ENCODE results near the gene SRMS. TPM values are rescaled to one million over a fixed set of nuclear protein-coding genes. Genes with fewer than 3 reads are reported as not detected.

SRMS gene
- total and polyA plus RNA-seq, 5 donors from 2014 or later: not detected

GRCh38 chr20:63566395-63567135 lies 19.0 kb upstream of the SRMS start:
- H3K27me3 ChIP-seq (ENCODE audit: control insufficient read depth, insufficient read depth, low read length): no peaks in the 10 kb centered on the region
- DNase-seq (no peak), ATAC-seq (ENCODE audit: low read depth in 2 of 2) (no peak)
- H3K27ac ChIP-seq (ENCODE audit: insufficient read depth, low read length, poor library complexity, severe bottlenecking): no peak overlapping the region
- H3K36me3 ChIP-seq (ENCODE audit: control insufficient read depth, insufficient read depth, low read length): peaks cover 21% of the 10 kb centered on the region
- peaks cover 29% of the 10 kb centered on the region for H3K4me1 ChIP-seq (ENCODE audit: control insufficient read depth, insufficient read depth, low read length, poor library complexity, severe bottlenecking)
- H3K4me1 Mint-ChIP-seq: peaks cover 0 to 27% (median 8%) of the 10 kb centered on the region in 4 donors
- H3K36me3 Mint-ChIP-seq: no peaks in the 10 kb centered on the region
- H3K9me3 Mint-ChIP-seq: no peaks in the 10 kb centered on the region
- no peaks in the 10 kb centered on the region for H3K9me3 ChIP-seq (ENCODE audit: control insufficient read depth in 2 of 2, low read length in 2 of 2)
- H3K27me3 Mint-ChIP-seq: no peaks in the 10 kb centered on the region
- no peak overlapping the region for H3K4me3 ChIP-seq (ENCODE audit: low read depth, low read length)
- no peak overlapping the region for H3K27ac Mint-ChIP-seq
- H3K4me3 Mint-ChIP-seq: peak overlapping the region in 3 of 4 donors; percentile 83 to 90 (median 87)

- peaks cover 29% of the 10 kb centered on the region for H3K4me1 ChIP-seq (ENCODE audit: control insufficient read depth, insufficient read depth, low read length, poor library complexity, severe bottlenecking)
These were observed 18.3 kb upstream of the SRMS start for GRCh38 chr20:63565699-63566335.

GRCh38 chr20:63565021-63565698 lies 17.6 kb upstream of the SRMS start:
- no peak for DNase-seq

More at GRCh38 chr20:63565699-63566335, 18.3 kb upstream of the SRMS start:
- no peaks in the 10 kb centered on the region for H3K27me3 ChIP-seq (ENCODE audit: control insufficient read depth, insufficient read depth, low read length)
- peaks cover 23% of the 10 kb centered on the region for H3K36me3 ChIP-seq (ENCODE audit: control insufficient read depth, insufficient read depth, low read length)
- Mint-ChIP-seq H3K9me3 (no peaks in the 10 kb centered on the region), H3K36me3 (no peaks in the 10 kb centered on the region), H3K4me3 (no peak overlapping the region), H3K27me3 (no peaks in the 10 kb centered on the region), H3K27ac (no peak overlapping the region), H3K4me1 (peaks cover 0 to 27% (median 8%) of the 10 kb centered on the region in 4 donors)
- ATAC-seq (ENCODE audit: low read depth in 2 of 2) (no peak), DNase-seq (no peak)
- no peak overlapping the region for H3K27ac ChIP-seq (ENCODE audit: insufficient read depth, low read length, poor library complexity, severe bottlenecking)
- no peak overlapping the region for H3K4me3 ChIP-seq (ENCODE audit: low read depth, low read length)
- H3K9me3 ChIP-seq (ENCODE audit: control insufficient read depth in 2 of 2, low read length in 2 of 2): no peaks in the 10 kb centered on the region

GRCh38 chr20:63564036-63564810 lies 16.7 kb upstream of the SRMS start:
- H3K9me3 Mint-ChIP-seq: no peaks in the 10 kb centered on the region
- Histone ChIP-seq H3K27ac (ENCODE audit: insufficient read depth, low read length, poor library complexity, severe bottlenecking) (no peak overlapping the region), H3K4me1 (ENCODE audit: control insufficient read depth, insufficient read depth, low read length, poor library complexity, severe bottlenecking) (peaks cover 24% of the 10 kb centered on the region), H3K27me3 (ENCODE audit: control insufficient read depth, insufficient read depth, low read length) (no peaks in the 10 kb centered on the region), H3K36me3 (ENCODE audit: control insufficient read depth, insufficient read depth, low read length) (peaks cover 31% of the 10 kb centered on the region), H3K4me3 (ENCODE audit: low read depth, low read length) (no peak overlapping the region), H3K9me3 (ENCODE audit: control insufficient read depth in 2 of 2, low read length in 2 of 2) (no peaks in the 10 kb centered on the region)
- no peak overlapping the region for H3K27ac Mint-ChIP-seq
- peaks cover 3% of the 10 kb centered on the region for H3K36me3 Mint-ChIP-seq
- H3K4me3 Mint-ChIP-seq: no peak overlapping the region
- peaks cover 0 to 23% (median 6%) of the 10 kb centered on the region in 4 donors for H3K4me1 Mint-ChIP-seq
- no peaks in the 10 kb centered on the region for H3K27me3 Mint-ChIP-seq
- no peak for ATAC-seq (ENCODE audit: low read depth in 2 of 2)
- DNase-seq: no peak

More at GRCh38 chr20:63565021-63565698, 17.6 kb upstream of the SRMS start:
- H3K4me1 Mint-ChIP-seq: peaks cover 0 to 27% (median 8%) of the 10 kb centered on the region in 4 donors
- H3K27me3 ChIP-seq (ENCODE audit: control insufficient read depth, insufficient read depth, low read length): no peaks in the 10 kb centered on the region
- no peaks in the 10 kb centered on the region for H3K27me3 Mint-ChIP-seq
- H3K36me3 Mint-ChIP-seq: peaks cover 3% of the 10 kb centered on the region
- no peak overlapping the region for H3K27ac ChIP-seq (ENCODE audit: insufficient read depth, low read length, poor library complexity, severe bottlenecking)
- H3K27ac Mint-ChIP-seq: no peak overlapping the region
- peaks cover 29% of the 10 kb centered on the region for H3K4me1 ChIP-seq (ENCODE audit: control insufficient read depth, insufficient read depth, low read length, poor library complexity, severe bottlenecking)
- H3K9me3 Mint-ChIP-seq: no peaks in the 10 kb centered on the region
- H3K9me3 ChIP-seq (ENCODE audit: control insufficient read depth in 2 of 2, low read length in 2 of 2): no peaks in the 10 kb centered on the region
- no peak for ATAC-seq (ENCODE audit: low read depth in 2 of 2)
- H3K4me3 Mint-ChIP-seq: no peak overlapping the region
- no peak overlapping the region for H3K4me3 ChIP-seq (ENCODE audit: low read depth, low read length)
- H3K36me3 ChIP-seq (ENCODE audit: control insufficient read depth, insufficient read depth, low read length): peaks cover 29% of the 10 kb centered on the region

- no peak overlapping the region for H3K4me3 Mint-ChIP-seq
- peaks cover 31% of the 10 kb centered on the region for H3K36me3 ChIP-seq (ENCODE audit: control insufficient read depth, insufficient read depth, low read length)
- H3K9me3 Mint-ChIP-seq: no peaks in the 10 kb centered on the region
- peaks cover 0 to 15% (median 6%) of the 10 kb centered on the region in 4 donors for H3K4me1 Mint-ChIP-seq
- H3K36me3 Mint-ChIP-seq: peaks cover 3% of the 10 kb centered on the region
- no peaks in the 10 kb centered on the region for H3K9me3 ChIP-seq (ENCODE audit: control insufficient read depth in 2 of 2, low read length in 2 of 2)
- ATAC-seq (ENCODE audit: low read depth in 2 of 2) (no peak), DNase-seq (no peak)
- no peaks in the 10 kb centered on the region for H3K27me3 ChIP-seq (ENCODE audit: control insufficient read depth, insufficient read depth, low read length)
- H3K27me3 Mint-ChIP-seq: no peaks in the 10 kb centered on the region
- no peak overlapping the region for H3K4me3 ChIP-seq (ENCODE audit: low read depth, low read length)
- H3K4me1 ChIP-seq (ENCODE audit: control insufficient read depth, insufficient read depth, low read length, poor library complexity, severe bottlenecking): peaks cover 16% of the 10 kb centered on the region
- no peak overlapping the region for H3K27ac ChIP-seq (ENCODE audit: insufficient read depth, low read length, poor library complexity, severe bottlenecking)
- no peak overlapping the region for H3K27ac Mint-ChIP-seq
These were observed 15.8 kb upstream of the SRMS start for GRCh38 chr20:63563225-63563935.

GRCh38 chr20:63562461-63563224 lies 15.1 kb upstream of the SRMS start:
- no peak for ATAC-seq (ENCODE audit: low read depth in 2 of 2)
- Mint-ChIP-seq H3K27ac (no peak overlapping the region), H3K36me3 (peaks cover 3% of the 10 kb centered on the region), H3K27me3 (no peaks in the 10 kb centered on the region), H3K4me3 (no peak overlapping the region), H3K9me3 (no peaks in the 10 kb centered on the region), H3K4me1 (peaks cover 0 to 8% (median 3%) of the 10 kb centered on the region in 4 donors)
- peaks cover 31% of the 10 kb centered on the region for H3K36me3 ChIP-seq (ENCODE audit: control insufficient read depth, insufficient read depth, low read length)
- DNase-seq: no peak
- H3K9me3 ChIP-seq (ENCODE audit: control insufficient read depth in 2 of 2, low read length in 2 of 2): no peaks in the 10 kb centered on the region
- peaks cover 9% of the 10 kb centered on the region for H3K4me1 ChIP-seq (ENCODE audit: control insufficient read depth, insufficient read depth, low read length, poor library complexity, severe bottlenecking)
- no peaks in the 10 kb centered on the region for H3K27me3 ChIP-seq (ENCODE audit: control insufficient read depth, insufficient read depth, low read length)
- H3K27ac ChIP-seq (ENCODE audit: insufficient read depth, low read length, poor library complexity, severe bottlenecking): no peak overlapping the region
- H3K4me3 ChIP-seq (ENCODE audit: low read depth, low read length): no peak overlapping the region
